HG03175 (cell line): ENCODE measurements around the gene RXFP3.

Source experiments
- ATAC-seq: cut with Tn5 transposase; IDR thresholded peaks from one replicate; pipeline ENCODE4 v1.9.1; 2021; ENCODE audit warnings: mild to moderate bottlenecking, moderate library complexity; ENCODE audit not compliant: unreplicated experiment

The RXFP3 gene

GRCh38 chr5:33978306-33978705 lies 42.1 kb downstream of the RXFP3 start:
- no peak for ATAC-seq

- no peak for ATAC-seq
These were observed 43.8 kb downstream of the RXFP3 start for GRCh38 chr5:33980030-33980429.

- no peak for ATAC-seq
These were observed 45.4 kb downstream of the RXFP3 start for GRCh38 chr5:33981408-33982162.

GRCh38 chr5:33984178-33984577 lies 48.0 kb downstream of the RXFP3 start:
- ATAC-seq: no peak

- no peak for ATAC-seq
These were observed 48.5 kb downstream of the RXFP3 start, which contains the start of gene SLC45A2 for GRCh38 chr5:33984671-33985124. Gene SLC45A2, minus strand, starts transcription at chr5:33984693. Its CDS starts 110 bp downstream, at chr5:33984583.

GRCh38 chr5:33985447-33985846 lies 49.3 kb downstream of the RXFP3 start:
- no peak for ATAC-seq
